Effector memory CD8-positive, alpha-beta T cell (primary cell): Measurements from ENCODE around the gene NAV3.

Experiments used
- ATAC-seq: fragments of 150-1000 bp; cut with Tn5 transposase; replicated peaks from 2 replicates; pipeline ENCODE4 v1.10.0; 2021; ENCODE audit warnings: mild to moderate bottlenecking, moderate library complexity
- DNase-seq, 3 experiments: peaks; one replicate each; pipeline ENCODE4 v3.0.0; 2021
- H3K27ac Mint-ChIP-seq, 2 donors: one replicate each; pipeline ENCODE4 v1.8.0; 2022; ENCODE audit warnings: mild to moderate bottlenecking in 2 of 2, mixed read lengths in 2 of 2, moderate library complexity in 2 of 2
- H3K27me3 Mint-ChIP-seq, 2 donors: one replicate each; pipeline ENCODE4 v1.8.0; 2022; ENCODE audit warnings: mixed read lengths in 2 of 2
- H3K36me3 Mint-ChIP-seq: one replicate; pipeline ENCODE4 v1.8.0; 2022; ENCODE audit warnings: mild to moderate bottlenecking, moderate library complexity, mixed read lengths; ENCODE audit not compliant: insufficient read depth
- H3K4me1 Mint-ChIP-seq, 2 donors: one replicate each; pipeline ENCODE4 v1.8.0; 2022; ENCODE audit warnings: low read depth in 2 of 2, mixed read lengths in 2 of 2
- H3K4me3 Mint-ChIP-seq, 2 donors: one replicate each; pipeline ENCODE4 v1.8.0; 2022; ENCODE audit warnings: mild to moderate bottlenecking in 2 of 2, mixed read lengths in 2 of 2, moderate library complexity in 2 of 2
- H3K9me3 Mint-ChIP-seq, 2 donors: one replicate each; pipeline ENCODE4 v1.8.0; 2022; ENCODE audit warnings: mixed read lengths in 2 of 2

NAV3 gene

DNA sequence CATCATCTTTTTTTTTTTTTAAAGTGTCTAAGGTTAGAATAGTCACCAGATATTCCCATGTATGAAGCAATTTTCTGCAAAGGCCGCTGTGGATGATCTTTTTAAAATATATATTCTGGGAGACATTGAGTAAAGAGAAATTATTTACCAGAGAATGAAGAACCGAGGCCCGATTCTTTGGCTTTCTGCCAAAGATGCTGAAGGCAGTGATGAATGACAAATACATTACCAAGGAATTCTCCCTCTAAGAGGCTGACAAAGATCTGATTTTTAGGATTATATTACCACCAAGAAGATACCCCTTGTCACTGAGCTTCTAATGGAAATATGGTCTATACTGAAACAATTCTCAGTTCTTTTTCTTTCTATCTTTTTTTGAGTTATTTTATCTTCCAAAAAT lies 336.8 kb downstream of the NAV3 start:
- no peaks in the 10 kb centered on the region for H3K4me1 Mint-ChIP-seq
- no peaks in the 10 kb centered on the region for H3K36me3 Mint-ChIP-seq
- H3K9me3 Mint-ChIP-seq: peaks cover 6 to 10% of the 10 kb centered on the region in 2 donors
- no peaks in the 10 kb centered on the region for H3K27me3 Mint-ChIP-seq
- H3K4me3 Mint-ChIP-seq: no peak overlapping the region
- no peak for ATAC-seq
- DNase-seq: no peak
- no peak overlapping the region for H3K27ac Mint-ChIP-seq

GRCh38 chr12:78171061-78171460 lies 340.4 kb downstream of the NAV3 start:
- Mint-ChIP-seq H3K4me1 (no peaks in the 10 kb centered on the region), H3K9me3 (peaks cover 3 to 14% of the 10 kb centered on the region in 2 donors), H3K36me3 (no peaks in the 10 kb centered on the region), H3K27ac (no peak overlapping the region), H3K27me3 (no peaks in the 10 kb centered on the region), H3K4me3 (no peak overlapping the region)
- ATAC-seq (no peak), DNase-seq (no peak)

DNA sequence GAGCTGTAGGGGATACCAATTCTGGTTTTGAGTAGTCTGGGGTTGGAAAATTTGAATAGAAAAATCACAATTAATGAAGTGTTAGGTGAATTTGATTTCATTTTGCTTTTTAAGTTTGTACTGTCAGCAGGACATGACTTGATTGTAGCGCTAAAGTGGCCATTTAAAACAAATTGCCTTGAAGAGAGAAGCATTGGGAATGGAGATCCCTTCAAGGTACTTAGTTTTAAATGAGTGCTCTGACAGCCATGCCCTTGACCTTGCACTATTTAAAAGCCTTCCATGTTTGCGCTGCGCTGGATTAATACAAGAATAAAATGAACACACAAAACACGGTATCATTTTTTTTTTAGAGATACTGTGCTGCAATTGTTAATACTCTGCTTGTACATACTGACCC lies 345.9 kb downstream of the NAV3 start:
- Mint-ChIP-seq H3K4me3 (no peak overlapping the region), H3K36me3 (no peaks in the 10 kb centered on the region), H3K27me3 (no peaks in the 10 kb centered on the region), H3K4me1 (no peaks in the 10 kb centered on the region), H3K9me3 (peaks cover 1 to 7% of the 10 kb centered on the region in 2 donors), H3K27ac (no peak overlapping the region)
- DNase-seq: no peak
- ATAC-seq: no peak

- H3K4me1 Mint-ChIP-seq: no peaks in the 10 kb centered on the region
- peaks cover 1 to 7% of the 10 kb centered on the region in 2 donors for H3K9me3 Mint-ChIP-seq
- H3K36me3 Mint-ChIP-seq: no peaks in the 10 kb centered on the region
- ATAC-seq (no peak), DNase-seq (no peak)
- H3K4me3 Mint-ChIP-seq: no peak overlapping the region
- no peaks in the 10 kb centered on the region for H3K27me3 Mint-ChIP-seq
- no peak overlapping the region for H3K27ac Mint-ChIP-seq
Observed at GRCh38 chr12:78177298-78177697, 346.6 kb downstream of the NAV3 start.

- Mint-ChIP-seq H3K4me1 (no peaks in the 10 kb centered on the region), H3K9me3 (peaks cover 1 to 8% of the 10 kb centered on the region in 2 donors), H3K27me3 (no peaks in the 10 kb centered on the region), H3K4me3 (no peak overlapping the region), H3K36me3 (no peaks in the 10 kb centered on the region), H3K27ac (no peak overlapping the region)
- DNase-seq (no peak), ATAC-seq (no peak)
Observed at GRCh38 chr12:78179346-78179745, 348.7 kb downstream of the NAV3 start.

GRCh38 chr12:78181544-78182162 lies 351.0 kb downstream of the NAV3 start:
- DNase-seq: no peak
- peaks cover 1 to 8% of the 10 kb centered on the region in 2 donors for H3K9me3 Mint-ChIP-seq

GRCh38 chr12:78183824-78184223 lies 353.1 kb downstream of the NAV3 start:
- peaks cover 0 to 8% of the 10 kb centered on the region in 2 donors for H3K9me3 Mint-ChIP-seq
- no peak for ATAC-seq
- no peaks in the 10 kb centered on the region for H3K27me3 Mint-ChIP-seq
- no peak overlapping the region for H3K4me3 Mint-ChIP-seq
- H3K27ac Mint-ChIP-seq: no peak overlapping the region
- H3K4me1 Mint-ChIP-seq: no peaks in the 10 kb centered on the region
- no peaks in the 10 kb centered on the region for H3K36me3 Mint-ChIP-seq
- DNase-seq: no peak

More at GRCh38 chr12:78181544-78182162, 351.0 kb downstream of the NAV3 start:
- Mint-ChIP-seq H3K27ac (no peak overlapping the region), H3K4me3 (no peak overlapping the region), H3K4me1 (no peaks in the 10 kb centered on the region), H3K27me3 (no peaks in the 10 kb centered on the region), H3K36me3 (no peaks in the 10 kb centered on the region)
- ATAC-seq: no peak

DNA sequence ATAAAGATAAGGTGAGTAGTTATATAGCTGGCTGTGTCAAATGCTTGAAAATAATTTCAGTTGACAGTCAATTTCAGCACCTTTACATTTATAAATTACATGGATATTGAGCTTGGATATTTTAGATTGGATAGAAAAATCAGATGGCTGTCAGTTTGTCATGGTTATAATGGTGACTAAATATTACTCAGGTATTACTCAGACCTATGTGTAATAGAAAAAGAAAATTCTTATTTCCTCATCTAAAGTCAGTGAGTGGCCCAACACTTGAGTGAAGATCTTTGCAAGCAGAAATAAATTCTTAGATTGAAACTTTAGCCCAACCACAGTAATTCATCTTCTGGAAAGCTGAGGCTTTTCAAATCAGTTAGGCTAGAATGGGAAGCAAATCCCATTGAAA lies 354.4 kb downstream of the NAV3 start:
- H3K9me3 Mint-ChIP-seq: peaks cover 0 to 8% of the 10 kb centered on the region in 2 donors

DNA sequence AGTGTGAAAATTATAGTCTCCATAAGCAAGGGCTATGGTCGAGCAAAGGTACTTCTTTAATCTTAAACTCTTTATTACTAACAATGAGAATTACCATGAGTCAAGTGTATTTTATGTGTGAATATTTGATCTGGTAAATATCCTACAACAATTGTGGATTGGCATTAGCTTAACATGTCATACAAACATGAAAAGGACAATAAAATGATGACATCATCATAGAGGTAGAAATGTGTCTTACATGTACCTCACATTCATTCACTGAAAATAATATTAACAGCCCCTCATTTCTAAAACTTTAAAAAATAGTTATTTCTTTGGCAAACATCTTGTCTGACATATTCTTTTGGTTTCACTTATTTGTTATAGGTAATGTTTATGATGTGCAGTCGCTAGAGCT lies 355.0 kb downstream of the NAV3 start:
- Mint-ChIP-seq H3K9me3 (peaks cover 2 to 8% of the 10 kb centered on the region in 2 donors), H3K27me3 (no peaks in the 10 kb centered on the region), H3K4me3 (no peak overlapping the region), H3K36me3 (no peaks in the 10 kb centered on the region), H3K4me1 (no peaks in the 10 kb centered on the region), H3K27ac (no peak overlapping the region)
- ATAC-seq (no peak), DNase-seq (no peak)

More for the DNA sequence above, 354.4 kb downstream of the NAV3 start:
- Mint-ChIP-seq H3K36me3 (no peaks in the 10 kb centered on the region), H3K27me3 (no peaks in the 10 kb centered on the region), H3K4me1 (no peaks in the 10 kb centered on the region), H3K4me3 (no peak overlapping the region), H3K27ac (no peak overlapping the region)
- no peak for ATAC-seq
- DNase-seq: no peak

DNA sequence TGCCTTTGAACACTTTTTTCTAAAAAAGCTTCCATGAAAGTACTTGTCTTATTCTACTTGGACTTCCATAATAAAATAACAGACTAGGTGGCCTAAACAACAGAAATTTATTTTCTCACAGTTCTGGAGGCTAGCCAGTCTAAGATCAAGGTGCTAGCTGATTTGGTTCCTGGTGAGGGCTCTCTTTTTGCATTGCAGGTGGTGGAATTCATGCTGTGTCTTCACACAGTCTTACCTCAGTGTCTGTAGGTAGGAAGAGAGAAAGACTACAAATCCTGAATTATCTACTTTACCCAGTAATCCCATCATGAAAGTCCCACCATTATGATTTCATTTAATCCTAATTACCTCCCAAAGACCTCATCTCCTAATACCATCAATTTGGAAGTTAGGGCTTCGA lies 356.0 kb downstream of the NAV3 start:
- Mint-ChIP-seq H3K27ac (no peak overlapping the region), H3K27me3 (no peaks in the 10 kb centered on the region), H3K36me3 (no peaks in the 10 kb centered on the region), H3K9me3 (peaks cover 2 to 8% of the 10 kb centered on the region in 2 donors), H3K4me1 (no peaks in the 10 kb centered on the region), H3K4me3 (no peak overlapping the region)
- DNase-seq: no peak
- no peak for ATAC-seq

DNA sequence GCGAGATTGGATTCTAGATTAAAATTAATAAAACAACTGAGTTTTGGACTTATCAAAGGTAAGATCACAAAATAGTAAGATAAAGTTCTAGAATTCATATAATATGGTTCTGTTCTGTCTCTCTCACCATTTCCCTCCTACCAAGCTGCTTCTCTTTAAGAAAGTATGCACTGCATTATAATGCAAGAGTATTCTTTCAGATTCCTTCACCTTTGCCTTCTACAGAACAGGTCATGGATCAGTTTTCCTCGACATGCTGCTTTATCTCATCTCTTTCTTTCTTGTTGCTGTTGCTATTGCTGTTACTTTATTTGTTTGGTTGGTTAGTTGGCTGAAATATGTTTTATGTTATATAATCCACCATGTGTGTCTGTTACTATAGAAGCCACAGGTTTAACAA lies 357.0 kb downstream of the NAV3 start:
- no peak overlapping the region for H3K27ac Mint-ChIP-seq
- no peaks in the 10 kb centered on the region for H3K4me1 Mint-ChIP-seq
- H3K9me3 Mint-ChIP-seq: peaks cover 2 to 8% of the 10 kb centered on the region in 2 donors
- H3K36me3 Mint-ChIP-seq: no peaks in the 10 kb centered on the region
- H3K4me3 Mint-ChIP-seq: no peak overlapping the region
- DNase-seq (no peak), ATAC-seq (no peak)
- H3K27me3 Mint-ChIP-seq: no peaks in the 10 kb centered on the region

GRCh38 chr12:78189656-78190055 lies 359.0 kb downstream of the NAV3 start:
- Mint-ChIP-seq H3K9me3 (peaks cover 0 to 9% of the 10 kb centered on the region in 2 donors), H3K4me1 (no peaks in the 10 kb centered on the region), H3K27me3 (no peaks in the 10 kb centered on the region), H3K27ac (no peak overlapping the region), H3K36me3 (no peaks in the 10 kb centered on the region), H3K4me3 (no peak overlapping the region)
- ATAC-seq: no peak
- DNase-seq: no peak

GRCh38 chr12:78191611-78192010 lies 360.9 kb downstream of the NAV3 start:
- ATAC-seq: no peak
- DNase-seq: no peak
- H3K27me3 Mint-ChIP-seq: no peaks in the 10 kb centered on the region
- no peaks in the 10 kb centered on the region for H3K36me3 Mint-ChIP-seq
- no peak overlapping the region for H3K4me3 Mint-ChIP-seq
- H3K9me3 Mint-ChIP-seq: peaks cover 8 to 13% of the 10 kb centered on the region in 2 donors
- no peaks in the 10 kb centered on the region for H3K4me1 Mint-ChIP-seq
- no peak overlapping the region for H3K27ac Mint-ChIP-seq

- H3K27me3 Mint-ChIP-seq: no peaks in the 10 kb centered on the region
- DNase-seq: no peak
- ATAC-seq: no peak
- peaks cover 8 to 13% of the 10 kb centered on the region in 2 donors for H3K9me3 Mint-ChIP-seq
- no peaks in the 10 kb centered on the region for H3K36me3 Mint-ChIP-seq
- no peaks in the 10 kb centered on the region for H3K4me1 Mint-ChIP-seq
- no peak overlapping the region for H3K27ac Mint-ChIP-seq
- no peak overlapping the region for H3K4me3 Mint-ChIP-seq
Observed at GRCh38 chr12:78192979-78193378, 362.3 kb downstream of the NAV3 start.
